ENCODE measurements around the gene SLC7A14.

SLC7A14 gene

GRCh38 chr3:170467571-170468147 lies 118.2 kb downstream of the SLC7A14 start:
- no peak for TF ChIP-seq CTCF (IDR thresholded peaks at IDR 0.05)

- no peak for TF ChIP-seq CTCF (IDR thresholded peaks at IDR 0.05)
Observed at GRCh38 chr3:170467007-170467406, 118.9 kb downstream of the SLC7A14 start.

GRCh38 chr3:170465955-170466354 lies 119.9 kb downstream of the SLC7A14 start:
- no peak for TF ChIP-seq CTCF (IDR thresholded peaks at IDR 0.05)

- TF ChIP-seq CTCF (IDR thresholded peaks at IDR 0.05): no peak
Observed at GRCh38 chr3:170463011-170463410, 122.9 kb downstream of the SLC7A14 start.

GRCh38 chr3:170458285-170458684 lies 127.6 kb downstream of the SLC7A14 start:
- no peak for TF ChIP-seq CTCF (IDR thresholded peaks at IDR 0.05)

GRCh38 chr3:170454509-170454908 lies 131.4 kb downstream of the SLC7A14 start:
- no peak for TF ChIP-seq CTCF (IDR thresholded peaks at IDR 0.05)

GRCh38 chr3:170450039-170450438 lies 135.8 kb downstream of the SLC7A14 start:
- no peak for TF ChIP-seq CTCF (IDR thresholded peaks at IDR 0.05)

GRCh38 chr3:170448584-170448983 lies 137.3 kb downstream of the SLC7A14 start:
- TF ChIP-seq CTCF (IDR thresholded peaks at IDR 0.05): no peak

Data from LNCAP (cell line).